Activated CD4-positive, alpha-beta T cell treated with anti-CD3 and anti-CD28 coated beads for 24 hours (primary cell): ENCODE data around the gene SLC26A11.
"Not testable (repeated sequence)": the region's sequence is repeated elsewhere in the genome, so short reads cannot be mapped to it uniquely, and the experiment has no call there.

ENCODE experiments used
- DNase-seq, 2 donors: peaks; one replicate each; pipeline ENCODE4 v3.0.0-alpha.2; 2020; ENCODE audit warnings: low read depth in 2 of 2

The SLC26A11 gene

GRCh38 chr17:80195671-80196529, 24.3 kb upstream of the SLC26A11 start:
- DNase-seq, result peak; percentile 30 to 43

- DNase-seq, result no peak
Observed at GRCh38 chr17:80196652-80197051, 23.6 kb upstream of the SLC26A11 start.

- no peak for DNase-seq
Observed at GRCh38 chr17:80198144-80198661, 22.0 kb upstream of the SLC26A11 start.

- not testable (repeated sequence) for DNase-seq
Observed at GRCh38 chr17:80199295-80199694, 20.9 kb upstream of the SLC26A11 start.

- no peak for DNase-seq
Observed at GRCh38 chr17:80201446-80201845, 18.8 kb upstream of the SLC26A11 start.

GRCh38 chr17:80202197-80202596, 18.0 kb upstream of the SLC26A11 start:
- no peak for DNase-seq

GRCh38 chr17:80203471-80203963, 16.7 kb upstream of the SLC26A11 start:
- no peak for DNase-seq

- DNase-seq, result no peak
Observed at GRCh38 chr17:80204626-80205468, 15.4 kb upstream of the SLC26A11 start.

GRCh38 chr17:80205811-80206210, 14.4 kb upstream of the SLC26A11 start:
- DNase-seq, result no peak

GRCh38 chr17:80208050-80208449, 12.2 kb upstream of the SLC26A11 start:
- no peak for DNase-seq

GRCh38 chr17:80209765-80210164, 10.5 kb upstream of the SLC26A11 start:
- no peak for DNase-seq

- DNase-seq, result no peak
Observed at GRCh38 chr17:80210348-80211108, 9.7 kb upstream of the SLC26A11 start.

- no peak for DNase-seq
Observed at GRCh38 chr17:80212109-80212508, 8.1 kb upstream of the SLC26A11 start.

GRCh38 chr17:80212511-80212910, 7.7 kb upstream of the SLC26A11 start:
- DNase-seq, result no peak

- DNase-seq, result no peak
Observed at GRCh38 chr17:80212962-80213642, 7.1 kb upstream of the SLC26A11 start.

GRCh38 chr17:80213643-80213975, 6.6 kb upstream of the SLC26A11 start:
- no peak for DNase-seq

GRCh38 chr17:80214012-80214877, 6.0 kb upstream of the SLC26A11 start:
- no peak for DNase-seq

GRCh38 chr17:80214878-80215210, 5.4 kb upstream of the SLC26A11 start:
- no peak for DNase-seq

GRCh38 chr17:80216473-80217456, 3.5 kb upstream of the SLC26A11 start:
- DNase-seq, result no peak
